ENCODE measurements around the gene SH3PXD2A.
A peak's percentile ranks its signal among the peaks of the same experiment; 100 is the strongest.

SH3PXD2A gene

DNA sequence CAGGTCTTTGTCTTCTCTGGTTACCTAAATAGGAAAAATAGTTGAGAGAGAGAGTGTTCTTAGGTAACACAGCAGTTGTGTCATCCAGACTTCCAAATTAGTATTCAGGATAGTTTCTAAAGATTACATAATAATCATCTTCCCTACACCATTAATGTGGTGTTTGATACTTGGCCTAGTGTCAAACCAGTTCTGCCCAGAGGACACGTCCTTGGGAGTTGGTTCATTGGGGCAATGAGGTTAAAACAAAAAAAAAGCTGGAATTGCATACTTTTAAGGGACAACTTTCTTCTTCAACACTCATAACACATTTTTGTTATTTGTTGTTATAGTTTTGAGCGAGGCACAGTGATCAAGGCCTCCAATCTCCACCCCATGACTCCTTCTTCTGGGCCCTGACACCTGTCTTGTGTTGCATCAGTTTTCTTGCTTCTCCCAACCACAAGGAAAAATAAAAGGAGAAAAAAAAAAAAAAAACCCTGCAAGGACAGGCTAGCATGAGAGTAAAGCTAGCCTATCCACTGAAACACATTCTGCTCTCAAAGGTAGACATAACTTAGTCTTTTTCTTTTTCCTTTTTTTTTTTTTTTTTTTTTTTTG lies 33.8 kb upstream of the SH3PXD2A start:
- Histone ChIP-seq H3K27ac (ENCODE audit: low read length) (peak overlapping the region; percentile 38), H3K9me3 (ENCODE audit: control insufficient read depth in 2 of 2, low read length in 2 of 2) (no peaks in the 10 kb centered on the region), H3K4me3 (ENCODE audit: low read length in 2 of 2) (no peak overlapping the region), H3K4me1 (ENCODE audit: control insufficient read depth, insufficient read depth, low read length) (peaks cover 29% of the 10 kb centered on the region), H3K9ac (ENCODE audit: low read length in 2 of 2) (peak overlapping the region; percentile 36 to 38), H3K27me3 (ENCODE audit: control insufficient read depth in 1 of 2, insufficient read depth in 2 of 2, low read length in 2 of 2) (no peaks in the 10 kb centered on the region), H3K36me3 (ENCODE audit: control insufficient read depth in 2 of 2, insufficient read depth in 2 of 2, low read length in 2 of 2) (peaks cover 10 to 20% of the 10 kb centered on the region in 2 donors)

DNA sequence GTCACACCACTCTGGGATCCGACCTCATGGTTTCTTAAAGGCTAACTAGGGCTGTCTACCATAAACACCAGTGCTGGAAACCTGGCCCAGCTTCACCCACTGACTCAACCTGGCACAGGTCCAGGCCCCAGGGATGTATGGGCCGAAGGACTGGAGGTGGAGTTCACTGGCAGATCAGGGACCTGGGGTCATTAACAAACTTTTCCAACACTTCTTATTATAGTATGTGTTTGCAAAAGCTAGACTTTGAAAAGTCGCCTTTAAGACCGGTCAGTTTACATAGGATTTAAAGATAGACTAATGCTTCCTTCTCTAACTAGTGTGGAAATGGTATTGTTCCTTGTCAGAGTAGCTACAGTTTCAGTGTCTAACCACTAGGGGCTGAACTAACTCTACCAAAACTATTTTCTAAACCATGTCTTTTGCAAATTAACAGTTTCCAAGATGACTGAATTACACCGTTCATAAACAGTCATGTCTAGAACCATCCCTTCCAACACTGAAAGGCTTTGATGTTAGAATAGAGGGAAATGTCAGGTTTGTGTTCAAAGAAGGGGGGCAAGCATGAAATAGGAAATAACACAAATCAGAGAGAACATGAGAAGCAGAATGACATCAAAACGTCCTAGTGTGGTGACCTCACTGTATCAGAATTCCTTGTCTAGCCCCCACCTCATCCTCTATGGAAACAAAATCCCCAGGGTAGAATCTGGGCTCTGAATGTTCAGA lies 32.9 kb upstream of the SH3PXD2A start:
- Histone ChIP-seq H3K4me1 (ENCODE audit: control insufficient read depth, insufficient read depth, low read length) (peaks cover 21% of the 10 kb centered on the region), H3K4me3 (ENCODE audit: low read length in 2 of 2) (no peak overlapping the region), H3K27me3 (ENCODE audit: control insufficient read depth in 1 of 2, insufficient read depth in 2 of 2, low read length in 2 of 2) (no peaks in the 10 kb centered on the region), H3K9ac (ENCODE audit: low read length in 2 of 2) (peak overlapping the region in 1 of 2 donors; percentile 38), H3K9me3 (ENCODE audit: control insufficient read depth in 2 of 2, low read length in 2 of 2) (no peaks in the 10 kb centered on the region), H3K36me3 (ENCODE audit: control insufficient read depth in 2 of 2, insufficient read depth in 2 of 2, low read length in 2 of 2) (peaks cover 10 to 20% of the 10 kb centered on the region in 2 donors), H3K27ac (ENCODE audit: low read length) (peak overlapping the region; percentile 38)

- Histone ChIP-seq H3K36me3 (ENCODE audit: control insufficient read depth in 2 of 2, insufficient read depth in 2 of 2, low read length in 2 of 2) (peaks cover under 1 to 28% of the 10 kb centered on the region in 2 donors), H3K4me1 (ENCODE audit: control insufficient read depth, insufficient read depth, low read length) (peaks cover 27% of the 10 kb centered on the region)
Measured at GRCh38 chr10:103885617-103886016, 30.2 kb upstream of the SH3PXD2A start.

GRCh38 chr10:103884681-103885139 lies 29.3 kb upstream of the SH3PXD2A start:
- Histone ChIP-seq H3K27me3 (ENCODE audit: control insufficient read depth in 1 of 2, insufficient read depth in 2 of 2, low read length in 2 of 2) (no peaks in the 10 kb centered on the region), H3K9me3 (ENCODE audit: control insufficient read depth in 2 of 2, low read length in 2 of 2) (no peaks in the 10 kb centered on the region), H3K36me3 (ENCODE audit: control insufficient read depth in 2 of 2, insufficient read depth in 2 of 2, low read length in 2 of 2) (peaks cover 0 to 30% of the 10 kb centered on the region in 2 donors), H3K27ac (ENCODE audit: low read length) (no peak overlapping the region), H3K9ac (ENCODE audit: low read length in 2 of 2) (no peak overlapping the region), H3K4me1 (ENCODE audit: control insufficient read depth, insufficient read depth, low read length) (peaks cover 27% of the 10 kb centered on the region), H3K4me3 (ENCODE audit: low read length in 2 of 2) (no peak overlapping the region)

More at GRCh38 chr10:103885617-103886016, 30.2 kb upstream of the SH3PXD2A start:
- no peak overlapping the region for H3K27ac ChIP-seq (ENCODE audit: low read length)
- H3K27me3 ChIP-seq (ENCODE audit: control insufficient read depth in 1 of 2, insufficient read depth in 2 of 2, low read length in 2 of 2): no peaks in the 10 kb centered on the region
- no peak overlapping the region for H3K9ac ChIP-seq (ENCODE audit: low read length in 2 of 2)
- H3K4me3 ChIP-seq (ENCODE audit: low read length in 2 of 2): no peak overlapping the region
- H3K9me3 ChIP-seq (ENCODE audit: control insufficient read depth in 2 of 2, low read length in 2 of 2): no peaks in the 10 kb centered on the region

GRCh38 chr10:103882285-103883007 lies 27.1 kb upstream of the SH3PXD2A start:
- peaks cover 10% of the 10 kb centered on the region for H3K4me1 ChIP-seq (ENCODE audit: control insufficient read depth, insufficient read depth, low read length)
- peaks cover 14 to 47% of the 10 kb centered on the region in 2 donors for H3K36me3 ChIP-seq (ENCODE audit: control insufficient read depth in 2 of 2, insufficient read depth in 2 of 2, low read length in 2 of 2)
- H3K9me3 ChIP-seq (ENCODE audit: control insufficient read depth in 2 of 2, low read length in 2 of 2): no peaks in the 10 kb centered on the region
- no peak overlapping the region for H3K27ac ChIP-seq (ENCODE audit: low read length)
- H3K9ac ChIP-seq (ENCODE audit: low read length in 2 of 2): peak overlapping the region in 1 of 2 donors; percentile 5
- H3K27me3 ChIP-seq (ENCODE audit: control insufficient read depth in 1 of 2, insufficient read depth in 2 of 2, low read length in 2 of 2): no peaks in the 10 kb centered on the region
- no peak overlapping the region for H3K4me3 ChIP-seq (ENCODE audit: low read length in 2 of 2)

- H3K27me3 ChIP-seq (ENCODE audit: control insufficient read depth in 1 of 2, insufficient read depth in 2 of 2, low read length in 2 of 2): no peaks in the 10 kb centered on the region
- H3K9ac ChIP-seq (ENCODE audit: low read length in 2 of 2): peak overlapping the region in 1 of 2 donors; percentile 5
- peaks cover 7% of the 10 kb centered on the region for H3K4me1 ChIP-seq (ENCODE audit: control insufficient read depth, insufficient read depth, low read length)
- no peak overlapping the region for H3K27ac ChIP-seq (ENCODE audit: low read length)
- H3K9me3 ChIP-seq (ENCODE audit: control insufficient read depth in 2 of 2, low read length in 2 of 2): no peaks in the 10 kb centered on the region
- no peak overlapping the region for H3K4me3 ChIP-seq (ENCODE audit: low read length in 2 of 2)
- peaks cover 14 to 45% of the 10 kb centered on the region in 2 donors for H3K36me3 ChIP-seq (ENCODE audit: control insufficient read depth in 2 of 2, insufficient read depth in 2 of 2, low read length in 2 of 2)
Measured at GRCh38 chr10:103881416-103882284, 26.3 kb upstream of the SH3PXD2A start.

DNA sequence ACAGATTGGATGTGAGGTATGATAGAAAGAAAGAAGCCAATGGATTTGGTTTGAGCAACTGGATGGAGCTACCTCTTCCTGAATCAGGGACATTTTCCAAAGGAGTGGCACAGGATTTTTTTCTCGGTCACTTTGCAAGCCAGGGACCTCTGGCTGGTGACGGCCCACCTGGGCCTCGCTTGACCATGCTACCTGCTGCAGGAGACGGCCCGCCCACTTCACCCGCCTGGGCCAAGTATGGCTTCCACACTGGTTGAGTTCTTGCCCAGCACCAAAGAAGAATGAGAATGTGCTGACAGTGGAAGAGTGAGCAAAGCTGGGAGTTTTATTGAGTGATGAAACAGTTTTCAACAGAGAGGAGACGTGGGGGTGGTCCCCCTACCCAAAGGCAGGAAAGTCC lies 24.5 kb upstream of the SH3PXD2A start:
- H3K4me1 ChIP-seq (ENCODE audit: control insufficient read depth, insufficient read depth, low read length): peaks cover 7% of the 10 kb centered on the region
- H3K27ac ChIP-seq (ENCODE audit: low read length): no peak overlapping the region
- peaks cover 14 to 43% of the 10 kb centered on the region in 2 donors for H3K36me3 ChIP-seq (ENCODE audit: control insufficient read depth in 2 of 2, insufficient read depth in 2 of 2, low read length in 2 of 2)
- no peak overlapping the region for H3K9ac ChIP-seq (ENCODE audit: low read length in 2 of 2)
- H3K4me3 ChIP-seq (ENCODE audit: low read length in 2 of 2): no peak overlapping the region
- H3K27me3 ChIP-seq (ENCODE audit: control insufficient read depth in 1 of 2, insufficient read depth in 2 of 2, low read length in 2 of 2): no peaks in the 10 kb centered on the region
- H3K9me3 ChIP-seq (ENCODE audit: control insufficient read depth in 2 of 2, low read length in 2 of 2): no peaks in the 10 kb centered on the region

GRCh38 chr10:103879409-103879808 lies 24.0 kb upstream of the SH3PXD2A start:
- Histone ChIP-seq H3K4me1 (ENCODE audit: control insufficient read depth, insufficient read depth, low read length) (peaks cover 7% of the 10 kb centered on the region), H3K9me3 (ENCODE audit: control insufficient read depth in 2 of 2, low read length in 2 of 2) (no peaks in the 10 kb centered on the region), H3K36me3 (ENCODE audit: control insufficient read depth in 2 of 2, insufficient read depth in 2 of 2, low read length in 2 of 2) (peaks cover 14 to 43% of the 10 kb centered on the region in 2 donors), H3K27me3 (ENCODE audit: control insufficient read depth in 1 of 2, insufficient read depth in 2 of 2, low read length in 2 of 2) (no peaks in the 10 kb centered on the region), H3K4me3 (ENCODE audit: low read length in 2 of 2) (no peak overlapping the region), H3K9ac (ENCODE audit: low read length in 2 of 2) (no peak overlapping the region), H3K27ac (ENCODE audit: low read length) (no peak overlapping the region)

GRCh38 chr10:103877861-103878260 lies 22.5 kb upstream of the SH3PXD2A start:
- Histone ChIP-seq H3K27me3 (ENCODE audit: control insufficient read depth in 1 of 2, insufficient read depth in 2 of 2, low read length in 2 of 2) (no peaks in the 10 kb centered on the region), H3K4me1 (ENCODE audit: control insufficient read depth, insufficient read depth, low read length) (peaks cover 7% of the 10 kb centered on the region), H3K36me3 (ENCODE audit: control insufficient read depth in 2 of 2, insufficient read depth in 2 of 2, low read length in 2 of 2) (peaks cover 14 to 40% of the 10 kb centered on the region in 2 donors), H3K9ac (ENCODE audit: low read length in 2 of 2) (no peak overlapping the region), H3K9me3 (ENCODE audit: control insufficient read depth in 2 of 2, low read length in 2 of 2) (no peaks in the 10 kb centered on the region), H3K27ac (ENCODE audit: low read length) (no peak overlapping the region), H3K4me3 (ENCODE audit: low read length in 2 of 2) (no peak overlapping the region)

DNA sequence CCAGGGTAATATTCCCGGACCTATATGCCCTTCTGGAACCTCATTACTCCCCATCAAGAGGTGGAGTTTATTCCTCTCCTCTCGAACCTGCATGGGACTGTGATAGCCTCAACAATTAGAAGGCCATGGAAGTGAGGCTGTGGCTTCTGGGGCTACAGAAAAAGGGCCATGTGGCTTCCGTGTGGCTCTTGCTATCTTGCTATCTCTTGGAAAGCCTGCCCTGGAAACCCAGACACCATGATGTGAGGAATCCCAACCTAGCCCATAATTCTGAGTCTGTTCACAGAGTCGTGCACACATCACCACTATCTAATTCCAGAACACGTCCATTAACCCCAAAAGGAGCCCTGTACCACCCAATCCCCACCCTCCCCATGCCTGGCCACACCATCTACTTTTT lies 20.8 kb upstream of the SH3PXD2A start:
- H3K27ac ChIP-seq (ENCODE audit: low read length): no peak overlapping the region
- H3K4me3 ChIP-seq (ENCODE audit: low read length in 2 of 2): no peak overlapping the region
- no peak overlapping the region for H3K9ac ChIP-seq (ENCODE audit: low read length in 2 of 2)
- no peaks in the 10 kb centered on the region for H3K4me1 ChIP-seq (ENCODE audit: control insufficient read depth, insufficient read depth, low read length)
- no peaks in the 10 kb centered on the region for H3K9me3 ChIP-seq (ENCODE audit: control insufficient read depth in 2 of 2, low read length in 2 of 2)
- H3K36me3 ChIP-seq (ENCODE audit: control insufficient read depth in 2 of 2, insufficient read depth in 2 of 2, low read length in 2 of 2): peaks cover 14 to 31% of the 10 kb centered on the region in 2 donors
- no peaks in the 10 kb centered on the region for H3K27me3 ChIP-seq (ENCODE audit: control insufficient read depth in 1 of 2, insufficient read depth in 2 of 2, low read length in 2 of 2)
